A549 (cell line): ENCODE measurements around the gene MELK. TPM values are rescaled to one million over a fixed set of nuclear protein-coding genes. Genes with fewer than 3 reads are reported as not detected.

Experiments used
- ATAC-seq, 2 experiments: fragments of 200-7000 bp in 1 of 2; fragments of >200 bp in 1 of 2; cut with Nextera tagmentation in 1 of 2; cut with Tn5 transposase in 1 of 2; 3 replicates each; pipeline versions ENCODE4 v1.8.0 to v1.9.1; 2018 to 2020; ENCODE audit warnings: mild to moderate bottlenecking in 1 of 2, moderate library complexity in 1 of 2
- CTCF ChIA-PET: fragments of 300-600 bp; sonication (Branson Sonifier 250); formaldehyde crosslinking; extraction: SDS; loops from one replicate; lab custom pipeline; 2021; ENCODE audit warnings: antibody characterized with exemption, inconsistent platforms; lab: Yijun Ruan, JAX
- POLR2A ChIA-PET: fragments of 350-600 bp; formaldehyde crosslinking; extraction: SDS; loops from one replicate; lab custom pipeline; 2021; ENCODE audit warnings: antibody characterized with exemption, inconsistent platforms; lab: Yijun Ruan, JAX
- DNase-seq, 2 experiments: peaks; one replicate each; pipeline versions ENCODE4 v3.0.0 to v3.0.0-alpha.2; 2011 to 2016; ENCODE audit warnings: low read depth in 1 of 2, low spot score in 1 of 2
- FAIRE-seq: peaks from 2 replicates; lab custom pipeline; 2011; peaks lifted over from hg19 to GRCh38; lab: Jason Lieb, UNC
- H3K27ac ChIP-seq, 2 experiments: fragments of >200 bp; sonication (Bioruptor Twin); formaldehyde crosslinking; 3 replicates each; pipeline ENCODE4 v1.5.1; 2016 to 2017
- H3K4me1 ChIP-seq: fragments of >200 bp; sonication (Bioruptor Twin); formaldehyde crosslinking; 3 replicates; pipeline ENCODE4 v1.6.1; 2016
- H3K4me2 ChIP-seq: fragments of >200 bp; sonication (Bioruptor Twin); formaldehyde crosslinking; 3 replicates; pipeline ENCODE4 v1.6.1; 2016
- H3K4me3 ChIP-seq: fragments of >200 bp; sonication (Bioruptor Twin); formaldehyde crosslinking; 3 replicates; pipeline ENCODE4 v1.5.1; 2016
- H3K9me3 ChIP-seq: fragments of >200 bp; sonication (Bioruptor Twin); formaldehyde crosslinking; 3 replicates; pipeline ENCODE4 v1.6.1; 2016
- BHLHE40 ChIP-seq: IDR thresholded peaks from 2 replicates; pipeline ENCODE4 v1.6.1; 2012; ENCODE audit warnings: low read depth, low read length, inconsistent platforms
- CHD2 ChIP-seq: fragments of 150-350 bp; IDR thresholded peaks from 2 replicates; pipeline ENCODE4 v1.6.1; 2014; ENCODE audit warnings: low read length; ENCODE audit not compliant: partially characterized antibody
- CHD4 ChIP-seq: fragments of 200-600 bp; sonication (generic); IDR thresholded peaks from 2 replicates; pipeline ENCODE4 v1.6.1; 2016; ENCODE audit warnings: antibody characterized with exemption, mild to moderate bottlenecking, borderline replicate concordance
- EHMT2 ChIP-seq: fragments of 200-600 bp; sonication (generic); IDR thresholded peaks from 2 replicates; pipeline ENCODE4 v1.6.1; 2016; ENCODE audit warnings: antibody characterized with exemption, low read depth, mild to moderate bottlenecking, moderate library complexity
- EP300 ChIP-seq, 2 experiments: fragments of >200 bp; sonication (Bioruptor Twin); formaldehyde crosslinking; IDR thresholded peaks; 2 replicates in 1 of 2; 3 replicates in 1 of 2; pipeline ENCODE4 v1.6.1; 2016 to 2017
- FOSL2 ChIP-seq, 2 experiments: fragments of 450-650 bp in 1 of 2; fragments of >200 bp in 1 of 2; sonication (Bioruptor Twin) in 1 of 2; formaldehyde crosslinking; IDR thresholded peaks; 2 replicates each; pipeline versions ENCODE4 v1.5.0 to v1.6.1; 2016 to 2020; ENCODE audit warnings: mild to moderate bottlenecking in 1 of 2, moderate library complexity in 1 of 2
- FOXS1 ChIP-seq: fragments of 250-450 bp; sonication (Bioruptor Pico); IDR thresholded peaks from 2 replicates; pipeline ENCODE4 v1.5.0; 2020; ENCODE audit warnings: mild to moderate bottlenecking, moderate library complexity
- GATA3 ChIP-seq: IDR thresholded peaks from 2 replicates; pipeline ENCODE4 v1.6.1; 2012; ENCODE audit warnings: borderline replicate concordance
- HDAC2 ChIP-seq: fragments of 200-600 bp; sonication (generic); IDR thresholded peaks from 2 replicates; pipeline ENCODE4 v1.6.1; 2016
- HOXB13 ChIP-seq: fragments of 250-450 bp; sonication (Bioruptor Pico); IDR thresholded peaks from 2 replicates; pipeline ENCODE4 v1.5.0; 2020; ENCODE audit warnings: low read depth, mild to moderate bottlenecking, moderate library complexity
- JUN ChIP-seq, 2 experiments: fragments of >200 bp; sonication (Bioruptor Twin); formaldehyde crosslinking; IDR thresholded peaks; 2 replicates in 1 of 2; 3 replicates in 1 of 2; pipeline ENCODE4 v1.6.1; 2016 to 2017
- KDM1A ChIP-seq: fragments of 200-600 bp; sonication (generic); IDR thresholded peaks from 2 replicates; pipeline ENCODE4 v1.6.1; 2016; ENCODE audit warnings: low read depth, mild to moderate bottlenecking
- KDM5A ChIP-seq: fragments of 200-600 bp; sonication (generic); IDR thresholded peaks from 2 replicates; pipeline ENCODE4 v1.6.1; 2016; ENCODE audit warnings: antibody characterized with exemption, mild to moderate bottlenecking
- MAZ ChIP-seq: fragments of 150-350 bp; IDR thresholded peaks from 2 replicates; pipeline ENCODE4 v1.6.1; 2014; ENCODE audit warnings: antibody characterized with exemption, low read depth, low read length, borderline replicate concordance
- NFE2L2 ChIP-seq: fragments of 150-350 bp; conservative IDR thresholded peaks from 2 replicates; pipeline ENCODE4 v1.6.1; 2014; ENCODE audit warnings: low read length
- NPAS2 ChIP-seq: fragments of 250-450 bp; sonication (Bioruptor Pico); IDR thresholded peaks from 2 replicates; pipeline ENCODE4 v1.8.0; 2022; ENCODE audit warnings: mild to moderate bottlenecking, moderate library complexity, borderline replicate concordance
- PHF8 ChIP-seq: fragments of 200-600 bp; sonication (generic); IDR thresholded peaks from 2 replicates; pipeline ENCODE4 v1.6.1; 2016; ENCODE audit warnings: low read depth, mild to moderate bottlenecking, antibody characterized with exemption, moderate library complexity, borderline replicate concordance
- POLR2AphosphoS2 ChIP-seq: conservative IDR thresholded peaks from 2 replicates; pipeline ENCODE4 v1.6.1; 2012; ENCODE audit warnings: low read length, improper control_type of control experiment, inconsistent platforms
- RFX5 ChIP-seq: fragments of 450-650 bp; IDR thresholded peaks from 2 replicates; pipeline ENCODE4 v1.7.1; 2014; ENCODE audit warnings: antibody characterized with exemption, mild to moderate bottlenecking, moderate library complexity
- SMC3 ChIP-seq: fragments of >200 bp; sonication (Bioruptor Twin); formaldehyde crosslinking; IDR thresholded peaks from 3 replicates; pipeline ENCODE4 v1.6.1; 2018; ENCODE audit warnings: inconsistent platforms
- ZFP36 ChIP-seq: fragments of 450-650 bp; IDR thresholded peaks from 2 replicates; pipeline ENCODE4 v1.6.1; 2014; ENCODE audit warnings: borderline replicate concordance; ENCODE audit not compliant: partially characterized antibody
- WGBS: methylation state at CpG from one replicate; pipeline ENCODE4 v1.1.6; 2017; ENCODE audit errors: missing lambda C conversion rate; 5-methylcytosine and 5-hydroxymethylcytosine counted together
- polyA plus RNA-seq, 4 experiments: library from polyadenylated mRNA; depleted of rRNA in 3 of 4; stranded (reverse); fragments of >200 nt; fragmentation: RNase III in 1 of 4; extraction: RNeasy Plus Mini Kit Qiagen cat#74134 plus additional on column Dnase treatment in 1 of 4; gene quantifications; 2 replicates in 3 of 4; 3 replicates in 1 of 4; pipeline ENCODE4 v1.2.3, GENCODE V29; 2011 to 2017
- TF ChIP-seq, protein P1 (sequence below): fragments of 450-650 bp; IDR thresholded peaks from 2 replicates; pipeline ENCODE4 v1.6.1; 2014; ENCODE audit warnings: antibody characterized with exemption
- TF ChIP-seq, protein P2 (sequence below): fragments of 250-450 bp; sonication (Bioruptor Pico); IDR thresholded peaks from 2 replicates; pipeline ENCODE4 v1.5.0; 2021; ENCODE audit warnings: mild to moderate bottlenecking, moderate library complexity, borderline replicate concordance
- TF ChIP-seq, protein P3 (sequence below): fragments of 250-450 bp; sonication (Bioruptor Pico); IDR thresholded peaks from 2 replicates; pipeline ENCODE4 v1.5.0; 2020; ENCODE audit warnings: low read depth, mild to moderate bottlenecking, moderate library complexity
- TF ChIP-seq, protein P4 (sequence below): fragments of >200 bp; sonication (Bioruptor Twin); formaldehyde crosslinking; IDR thresholded peaks from 3 replicates; pipeline ENCODE4 v1.5.1; 2016

Gene MELK
- polyA plus RNA-seq, 2 of the 4 experiments (the other 2 are of a cell fraction): 72.7 to 92.4 TPM

DNA sequence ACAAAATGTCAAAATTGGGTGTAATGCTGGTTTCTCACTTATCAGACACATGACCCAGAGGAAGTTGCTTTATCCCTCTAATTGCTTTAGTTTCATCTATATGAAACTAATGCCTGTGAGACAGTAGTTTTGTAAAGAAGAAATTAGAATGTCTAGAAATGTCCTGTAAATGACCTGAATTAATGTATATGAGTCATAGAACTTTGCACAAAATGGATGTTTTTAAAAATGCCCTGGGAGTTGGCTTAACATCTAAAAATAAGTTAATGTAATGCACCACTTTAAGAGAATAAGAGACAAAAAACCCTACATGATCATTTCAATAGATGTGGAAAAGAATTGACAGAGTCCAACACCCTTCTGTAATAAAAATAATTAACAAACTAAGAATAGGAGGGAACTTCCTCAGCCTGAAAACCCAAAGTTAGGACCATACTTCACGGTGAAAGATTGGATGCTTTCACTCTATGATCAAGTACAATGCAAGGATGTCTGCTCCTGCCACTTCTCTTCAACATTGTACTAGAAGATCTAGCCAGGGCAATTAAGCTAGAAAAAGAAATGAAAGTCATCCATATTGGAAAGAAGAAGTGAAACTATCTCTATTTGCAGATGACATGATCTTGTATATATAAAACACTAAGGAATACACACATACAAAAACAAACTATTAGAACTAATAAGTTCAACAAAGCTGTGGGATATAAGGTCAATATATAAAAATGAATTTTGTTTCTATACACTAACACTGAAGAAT, 117.9 kb downstream of the MELK start:
- CTCF ChIA-PET: interaction anchor here (0.6 kb wide), 1 partner anchor 69 kb away, joined by 3 read pairs; no protein-coding TSS in a partner anchor
- Histone ChIP-seq H3K4me1 (no peaks in the 10 kb centered on the region), H3K9me3 (no peaks in the 10 kb centered on the region), H3K4me3 (no peak overlapping the region), H3K27ac (no peak overlapping the region), H3K4me2 (no peak overlapping the region)
- TF ChIP-seq ZFP36 (no peak), JUN (IDR thresholded peaks at IDR 0.05) (no peak), GATA3 (no peak)
- TF ChIP-seq, protein P1, sequence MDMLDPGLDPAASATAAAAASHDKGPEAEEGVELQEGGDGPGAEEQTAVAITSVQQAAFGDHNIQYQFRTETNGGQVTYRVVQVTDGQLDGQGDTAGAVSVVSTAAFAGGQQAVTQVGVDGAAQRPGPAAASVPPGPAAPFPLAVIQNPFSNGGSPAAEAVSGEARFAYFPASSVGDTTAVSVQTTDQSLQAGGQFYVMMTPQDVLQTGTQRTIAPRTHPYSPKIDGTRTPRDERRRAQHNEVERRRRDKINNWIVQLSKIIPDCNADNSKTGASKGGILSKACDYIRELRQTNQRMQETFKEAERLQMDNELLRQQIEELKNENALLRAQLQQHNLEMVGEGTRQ: no peak
- TF ChIP-seq, protein P2, sequence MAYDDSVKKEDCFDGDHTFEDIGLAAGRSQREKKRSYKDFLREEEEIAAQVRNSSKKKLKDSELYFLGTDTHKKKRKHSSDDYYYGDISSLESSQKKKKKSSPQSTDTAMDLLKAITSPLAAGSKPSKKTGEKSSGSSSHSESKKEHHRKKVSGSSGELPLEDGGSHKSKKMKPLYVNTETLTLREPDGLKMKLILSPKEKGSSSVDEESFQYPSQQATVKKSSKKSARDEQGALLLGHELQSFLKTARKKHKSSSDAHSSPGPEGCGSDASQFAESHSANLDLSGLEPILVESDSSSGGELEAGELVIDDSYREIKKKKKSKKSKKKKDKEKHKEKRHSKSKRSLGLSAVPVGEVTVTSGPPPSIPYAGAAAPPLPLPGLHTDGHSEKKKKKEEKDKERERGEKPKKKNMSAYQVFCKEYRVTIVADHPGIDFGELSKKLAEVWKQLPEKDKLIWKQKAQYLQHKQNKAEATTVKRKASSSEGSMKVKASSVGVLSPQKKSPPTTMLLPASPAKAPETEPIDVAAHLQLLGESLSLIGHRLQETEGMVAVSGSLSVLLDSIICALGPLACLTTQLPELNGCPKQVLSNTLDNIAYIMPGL: no peak
- POLR2A ChIA-PET: no interaction called here
- FAIRE-seq (peak; percentile 54), ATAC-seq (no peak), DNase-seq (no peak)
- 56% methylated on average over 1 of the region's 1 CpG for WGBS

DNA sequence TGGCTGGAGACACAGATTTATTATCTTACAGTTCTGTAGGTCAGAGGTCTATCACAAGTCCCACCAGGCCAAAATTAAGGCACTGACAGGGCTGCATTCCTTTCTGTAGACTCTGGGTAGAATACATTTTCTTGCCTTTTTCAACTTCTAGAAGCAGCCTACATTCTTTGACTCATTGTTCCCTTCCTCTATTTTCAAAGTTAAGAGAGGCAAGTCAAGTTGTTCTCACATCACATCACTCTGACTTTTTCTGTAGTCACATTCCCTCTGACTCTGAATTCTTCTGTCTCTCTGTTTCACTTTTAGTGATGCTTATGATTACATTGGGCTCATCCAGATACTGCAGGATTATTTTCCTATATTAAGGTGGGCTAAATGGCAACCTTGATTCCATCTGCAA, 119.0 kb downstream of the MELK start:
- no peak overlapping the region for H3K4me3 ChIP-seq
- CTCF ChIA-PET: no interaction called here

DNA sequence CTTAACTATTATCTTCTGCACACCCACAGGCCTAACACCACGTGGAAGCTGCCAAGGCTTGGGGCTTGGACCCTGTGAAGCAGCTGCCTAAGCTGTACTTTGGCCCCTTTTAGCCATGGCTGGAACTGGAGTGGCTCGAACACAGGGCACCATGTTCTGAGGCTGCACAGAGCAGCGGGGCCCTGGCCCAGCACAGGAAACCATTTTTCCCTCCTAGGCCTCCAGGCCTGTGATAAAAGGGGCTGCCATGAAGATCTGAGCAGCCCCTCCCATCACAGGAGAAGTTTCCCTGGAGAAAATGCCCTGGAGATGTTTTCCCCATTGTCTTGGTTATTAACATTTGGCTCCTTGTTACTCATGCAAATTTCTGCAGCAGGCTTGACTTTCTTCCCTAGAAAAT, 126.3 kb downstream of the MELK start:
- no peak for DNase-seq
- ChIA-PET CTCF (no interaction called here), POLR2A (no interaction called here)
- no peak for ATAC-seq
- Histone ChIP-seq H3K4me2 (no peak overlapping the region), H3K9me3 (peaks cover 28% of the 10 kb centered on the region; the same call in 2 of the 3 replicates), H3K4me3 (no peak overlapping the region), H3K4me1 (no peaks in the 10 kb centered on the region), H3K27ac (no peak overlapping the region)
- 5% methylated on average over 2 of the region's 3 CpGs for WGBS
- TF ChIP-seq POLR2AphosphoS2: no peak
- TF ChIP-seq BHLHE40: no peak
- no peak for TF ChIP-seq HDAC2
- TF ChIP-seq ZFP36: peak; percentile 75
- TF ChIP-seq, protein P3, sequence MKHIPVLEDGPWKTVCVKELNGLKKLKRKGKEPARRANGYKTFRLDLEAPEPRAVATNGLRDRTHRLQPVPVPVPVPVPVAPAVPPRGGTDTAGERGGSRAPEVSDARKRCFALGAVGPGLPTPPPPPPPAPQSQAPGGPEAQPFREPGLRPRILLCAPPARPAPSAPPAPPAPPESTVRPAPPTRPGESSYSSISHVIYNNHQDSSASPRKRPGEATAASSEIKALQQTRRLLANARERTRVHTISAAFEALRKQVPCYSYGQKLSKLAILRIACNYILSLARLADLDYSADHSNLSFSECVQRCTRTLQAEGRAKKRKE (CRISPR knock-in tag): no peak
- no peak for TF ChIP-seq NPAS2 (CRISPR knock-in tag)
- no peak for TF ChIP-seq SMC3
- no peak for TF ChIP-seq KDM5A
- TF ChIP-seq PHF8: no peak
- FAIRE-seq: no peak

More for the DNA sequence above, 119.0 kb downstream of the MELK start:
- DNase-seq: no peak
- Histone ChIP-seq H3K9me3 (no peaks in the 10 kb centered on the region), H3K4me2 (no peak overlapping the region), H3K4me1 (no peaks in the 10 kb centered on the region), H3K27ac (no peak overlapping the region)
- POLR2A ChIA-PET: no interaction called here
- no peak for ATAC-seq
- FAIRE-seq: no peak
- no peak for TF ChIP-seq CHD4
- TF ChIP-seq NFE2L2: no peak
- no peak for TF ChIP-seq FOXS1
- TF ChIP-seq KDM1A: no peak
- TF ChIP-seq EP300 (IDR thresholded peaks at IDR 0.05): no peak
- no peak for TF ChIP-seq CHD2
- TF ChIP-seq, protein P4, sequence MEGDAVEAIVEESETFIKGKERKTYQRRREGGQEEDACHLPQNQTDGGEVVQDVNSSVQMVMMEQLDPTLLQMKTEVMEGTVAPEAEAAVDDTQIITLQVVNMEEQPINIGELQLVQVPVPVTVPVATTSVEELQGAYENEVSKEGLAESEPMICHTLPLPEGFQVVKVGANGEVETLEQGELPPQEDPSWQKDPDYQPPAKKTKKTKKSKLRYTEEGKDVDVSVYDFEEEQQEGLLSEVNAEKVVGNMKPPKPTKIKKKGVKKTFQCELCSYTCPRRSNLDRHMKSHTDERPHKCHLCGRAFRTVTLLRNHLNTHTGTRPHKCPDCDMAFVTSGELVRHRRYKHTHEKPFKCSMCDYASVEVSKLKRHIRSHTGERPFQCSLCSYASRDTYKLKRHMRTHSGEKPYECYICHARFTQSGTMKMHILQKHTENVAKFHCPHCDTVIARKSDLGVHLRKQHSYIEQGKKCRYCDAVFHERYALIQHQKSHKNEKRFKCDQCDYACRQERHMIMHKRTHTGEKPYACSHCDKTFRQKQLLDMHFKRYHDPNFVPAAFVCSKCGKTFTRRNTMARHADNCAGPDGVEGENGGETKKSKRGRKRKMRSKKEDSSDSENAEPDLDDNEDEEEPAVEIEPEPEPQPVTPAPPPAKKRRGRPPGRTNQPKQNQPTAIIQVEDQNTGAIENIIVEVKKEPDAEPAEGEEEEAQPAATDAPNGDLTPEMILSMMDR: no peak
- TF ChIP-seq POLR2AphosphoS2: no peak
- no peak for TF ChIP-seq NPAS2 (CRISPR knock-in tag)
- no peak for TF ChIP-seq FOSL2 (IDR thresholded peaks at IDR 0.05)
- no peak for TF ChIP-seq FOSL2 (CRISPR knock-in tag; IDR thresholded peaks at IDR 0.05)
- no peak for TF ChIP-seq RFX5
- TF ChIP-seq EHMT2: no peak
- no peak for TF ChIP-seq HOXB13 (CRISPR knock-in tag)
- no peak for TF ChIP-seq MAZ
